ENCODE measurements around the gene SNAPC4. TPM values are rescaled to one million over a fixed set of nuclear protein-coding genes. Genes with fewer than 3 reads are reported as not detected.

SNAPC4 gene
- total and polyA plus RNA-seq, 9 of the 15 experiments (the other 6 are each of a cell fraction or from before 2014, with no cell fraction given), result 0.21 to 21.8 (median 8.8) TPM

- TF ChIP-seq CTCFL (IDR thresholded peaks at IDR 0.05; ENCODE audit: borderline replicate concordance, insufficient read depth, low read depth, low read length, poor library complexity, severe bottlenecking), result peak; percentile 51
- TF ChIP-seq ZNF512 (tag; IDR thresholded peaks at IDR 0.05), result no peak
- peak; percentile 28; the same call in 1 of the 2 replicates for TF ChIP-seq ETV1 (tag; conservative IDR thresholded peaks at IDR 0.05; ENCODE audit: low read depth)
- no peak for TF ChIP-seq HDAC2 (IDR thresholded peaks at IDR 0.05)
- no peak for TF ChIP-seq CCNT2 (IDR thresholded peaks at IDR 0.05; ENCODE audit: borderline replicate concordance, extremely low read depth, insufficient read length, low read depth, low read length)
- TF ChIP-seq KDM5B (IDR thresholded peaks at IDR 0.05; ENCODE audit: insufficient replicate concordance, low read depth, low read length), result peak; percentile 73
- no peak for TF ChIP-seq NEUROD1 (IDR thresholded peaks at IDR 0.05; ENCODE audit: borderline replicate concordance, low read depth, low read length, partially characterized antibody)
- no peak for TF ChIP-seq KAT8 (IDR thresholded peaks at IDR 0.05; ENCODE audit: low read depth)
- TF ChIP-seq SNAPC5 (CRISPR knock-in tag; IDR thresholded peaks at IDR 0.05), result no peak
- no peak for TF ChIP-seq ZBTB49 (CRISPR knock-in tag; IDR thresholded peaks at IDR 0.05; ENCODE audit: borderline replicate concordance)
- no peak for TF ChIP-seq TAF15 (IDR thresholded peaks at IDR 0.05; ENCODE audit: low read depth, low read length)
- no peak for TF ChIP-seq SMAD1 (IDR thresholded peaks at IDR 0.05; ENCODE audit: low read depth, low read length, partially characterized antibody)
- no peak for TF ChIP-seq ID3 (CRISPR knock-in tag; IDR thresholded peaks at IDR 0.05)
- TF ChIP-seq ID3 (tag; IDR thresholded peaks at IDR 0.05), result no peak
- no peak for TF ChIP-seq ADNP (tag; IDR thresholded peaks at IDR 0.05)
- no peak for TF ChIP-seq ZNF780A (CRISPR knock-in tag; IDR thresholded peaks at IDR 0.05)
- peak; percentile 60 for TF ChIP-seq SPI1 (IDR thresholded peaks at IDR 0.05; ENCODE audit: borderline replicate concordance, low read depth, low read length)
- no peak for TF ChIP-seq ZNF354B (CRISPR knock-in tag; IDR thresholded peaks at IDR 0.05)
- TF ChIP-seq NR2F6 (CRISPR knock-in tag; IDR thresholded peaks at IDR 0.05), result no peak
- no peak for TF ChIP-seq ZNF282 (CRISPR knock-in tag; IDR thresholded peaks at IDR 0.05)
- 0 out of 2 replicates have a peak, but pooled peaks have one; percentile 15 for TF ChIP-seq NFRKB (IDR thresholded peaks at IDR 0.05; ENCODE audit: low read depth)
Measured at GRCh38 chr9:136373300-136374182, 26.4 kb downstream of the SNAPC4 start, which contains the start of gene CARD9 (continued).
